Measurements from ENCODE around the gene EFHC2.
"Not testable (repeated sequence)": the region's sequence is repeated elsewhere in the genome, so short reads cannot be mapped to it uniquely, and the experiment has no call there.

EFHC2 gene

DNA sequence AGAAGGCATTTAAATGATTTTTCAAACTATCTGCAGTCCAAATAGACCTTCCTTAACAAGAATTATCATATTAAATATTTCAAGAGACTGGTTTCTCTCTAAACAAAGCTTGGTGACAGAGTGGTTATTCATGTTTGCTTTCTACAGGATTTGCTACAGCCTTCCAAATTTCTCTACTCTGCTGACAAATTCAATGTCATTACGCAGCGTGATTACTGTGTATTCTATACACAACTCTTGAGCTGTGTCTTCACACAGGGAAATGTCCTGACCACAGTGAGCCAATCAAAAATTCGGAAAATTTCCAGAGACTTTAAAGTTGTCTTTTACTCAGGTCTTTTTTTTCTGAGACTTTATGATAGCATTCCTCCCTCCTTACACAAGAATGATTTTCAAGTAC, 75.6 kb downstream of the EFHC2 start:
- H3K4me3 ChIP-seq (ENCODE audit: low read depth, low read length): no peak overlapping the region
- no peak for TF ChIP-seq CTCF (IDR thresholded peaks at IDR 0.05; ENCODE audit: borderline replicate concordance, insufficient read depth, low read depth, low read length)

GRCh38 chrX:44267116-44267515, 76.4 kb downstream of the EFHC2 start:
- H3K4me3 ChIP-seq (ENCODE audit: low read depth, low read length): no peak overlapping the region
- no peak for TF ChIP-seq CTCF (IDR thresholded peaks at IDR 0.05; ENCODE audit: borderline replicate concordance, insufficient read depth, low read depth, low read length)

- TF ChIP-seq CTCF (IDR thresholded peaks at IDR 0.05; ENCODE audit: borderline replicate concordance, insufficient read depth, low read depth, low read length): no peak
Measured at GRCh38 chrX:44265559-44265958, 77.9 kb downstream of the EFHC2 start.

GRCh38 chrX:44264936-44265335, 78.5 kb downstream of the EFHC2 start:
- H3K4me3 ChIP-seq (ENCODE audit: low read depth, low read length): no peak overlapping the region
- no peak for TF ChIP-seq CTCF (IDR thresholded peaks at IDR 0.05; ENCODE audit: borderline replicate concordance, insufficient read depth, low read depth, low read length)

More at GRCh38 chrX:44265559-44265958, 77.9 kb downstream of the EFHC2 start:
- no peak overlapping the region for H3K4me3 ChIP-seq (ENCODE audit: low read depth, low read length)

DNA sequence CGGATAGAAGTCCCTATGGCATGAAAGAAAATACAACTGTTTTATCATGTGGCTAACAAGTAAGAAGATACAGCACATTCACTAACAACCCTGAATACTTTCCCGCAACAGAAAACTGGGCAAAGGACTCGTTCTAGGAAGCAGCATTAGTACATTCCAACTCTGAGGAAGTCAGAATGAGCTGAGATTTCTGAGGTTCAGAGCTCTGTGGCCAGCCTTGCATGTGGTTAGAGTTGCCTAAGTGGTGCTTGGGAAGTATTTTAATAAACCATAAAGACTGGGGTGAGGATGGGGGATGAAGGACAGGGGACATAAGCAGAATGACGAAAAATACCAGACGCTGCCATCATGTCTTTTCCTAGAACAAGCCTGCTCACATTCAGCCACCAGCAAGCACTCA, 82.2 kb downstream of the EFHC2 start:
- H3K4me3 ChIP-seq (ENCODE audit: low read depth, low read length): no peak overlapping the region
- TF ChIP-seq CTCF (IDR thresholded peaks at IDR 0.05; ENCODE audit: borderline replicate concordance, insufficient read depth, low read depth, low read length): no peak

GRCh38 chrX:44260609-44261008, 82.9 kb downstream of the EFHC2 start:
- H3K4me3 ChIP-seq (ENCODE audit: low read depth, low read length): no peak overlapping the region
- no peak for TF ChIP-seq CTCF (IDR thresholded peaks at IDR 0.05; ENCODE audit: borderline replicate concordance, insufficient read depth, low read depth, low read length)

- H3K4me3 ChIP-seq (ENCODE audit: low read depth, low read length): not testable (repeated sequence)
Measured at GRCh38 chrX:44255742-44256141, 87.7 kb downstream of the EFHC2 start.

- TF ChIP-seq CTCF (IDR thresholded peaks at IDR 0.05; ENCODE audit: borderline replicate concordance, insufficient read depth, low read depth, low read length): no peak
- H3K4me3 ChIP-seq (ENCODE audit: low read depth, low read length): no peak overlapping the region
Measured at GRCh38 chrX:44253575-44253942, 89.9 kb downstream of the EFHC2 start.

DNA sequence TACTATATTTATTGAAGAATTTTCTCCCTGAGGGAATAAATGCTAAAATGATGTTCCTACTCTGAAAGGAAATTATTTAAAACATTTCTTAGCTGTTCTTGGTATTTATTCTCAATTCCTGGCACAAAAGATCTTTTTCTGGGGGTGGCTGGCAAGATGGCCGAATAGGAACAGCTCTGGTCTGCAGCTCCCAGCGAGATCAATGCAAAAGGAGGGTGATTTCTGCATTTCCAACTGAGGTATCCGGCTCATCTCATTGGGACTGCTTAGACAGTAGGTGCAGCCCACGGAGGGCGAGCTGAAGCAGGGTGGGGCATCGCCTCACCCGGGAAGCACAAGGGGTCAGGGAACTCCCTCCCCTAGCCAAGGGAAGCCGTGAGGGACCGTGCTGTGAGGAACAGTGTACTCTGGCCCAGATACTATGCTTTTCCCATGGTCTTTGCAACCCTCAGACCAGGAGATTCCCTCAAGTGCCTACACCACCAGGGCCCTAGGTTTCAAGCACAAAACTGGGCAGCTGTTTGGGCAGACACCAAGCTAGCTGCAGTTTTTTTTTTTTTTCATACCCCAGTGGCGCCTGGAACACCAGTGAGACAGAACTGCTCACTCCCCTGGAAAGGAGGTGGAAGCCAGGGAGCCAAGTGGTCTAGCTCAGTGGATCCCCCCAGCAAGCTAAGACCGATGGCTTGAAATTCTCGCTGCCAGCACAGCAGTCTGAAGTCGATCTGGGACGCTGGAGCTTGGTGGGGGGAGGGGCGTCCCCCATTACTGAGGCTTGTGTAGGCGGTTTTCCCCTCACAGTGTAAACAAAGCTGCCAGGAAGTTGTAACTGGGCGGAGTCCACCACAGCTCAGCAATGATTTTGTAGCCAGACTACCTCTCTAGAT, 90.5 kb downstream of the EFHC2 start:
- not testable (repeated sequence) for H3K4me3 ChIP-seq (ENCODE audit: low read depth, low read length)

All from GM12875 (cell line).